Measurements from ENCODE around the gene PCDHB11.
"Not testable (repeated sequence)": the region's sequence is repeated elsewhere in the genome, so short reads cannot be mapped to it uniquely, and the experiment has no call there.

Gene PCDHB11

DNA sequence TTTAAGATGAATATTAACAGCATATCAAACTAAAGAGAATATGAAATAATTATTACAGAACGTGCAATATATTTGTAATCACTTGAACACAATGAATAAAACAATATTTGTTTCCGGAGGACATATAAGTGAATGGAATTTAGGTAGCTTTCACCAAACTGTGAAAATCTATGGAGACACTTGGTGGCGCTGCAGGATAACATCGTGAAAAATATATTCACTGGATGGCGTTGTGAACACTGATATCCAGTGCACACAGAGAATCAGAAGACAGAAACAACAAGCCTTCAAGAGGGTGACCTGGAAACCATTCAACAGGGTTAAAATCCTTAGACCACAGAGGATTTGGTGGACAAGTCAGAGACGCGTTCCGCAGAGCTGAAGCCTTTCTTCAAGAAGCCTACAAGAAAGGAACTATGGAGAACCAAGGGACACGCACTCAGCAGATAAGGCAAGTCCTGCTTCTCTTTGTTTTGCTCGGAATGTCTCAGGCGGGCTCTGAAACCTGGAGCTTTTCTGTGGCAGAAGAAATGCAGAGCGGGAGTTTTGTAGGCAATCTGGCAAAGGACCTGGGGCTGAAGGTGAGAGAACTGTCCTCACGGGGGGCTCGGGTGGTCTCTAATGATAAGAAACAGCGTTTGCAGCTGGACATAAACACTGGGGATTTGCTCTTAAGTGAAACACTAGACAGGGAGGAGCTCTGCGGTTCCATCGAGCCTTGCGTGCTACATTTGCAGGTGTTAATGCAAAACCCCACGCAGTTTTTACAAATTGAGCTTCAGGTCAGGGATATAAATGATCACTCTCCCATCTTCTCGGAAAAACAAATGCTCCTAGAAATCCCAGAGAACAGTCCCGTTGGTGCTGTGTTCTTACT lies at the start of gene PCDHB11:
Gene PCDHB11, plus strand, starts transcription at position 269 of the 877 bp plus-strand sequence. Its CDS starts 148 bp downstream, at position 417.
- no peak within 1 kb of the TSS for H3K4me3 ChIP-seq (replicated peaks; ENCODE audit: low read depth, low read length)
- TF ChIP-seq CTCF (IDR thresholded peaks at IDR 0.05; ENCODE audit: low read length, missing control alignments) = no peak
- DNase-seq (ENCODE audit: low read depth) = no peak

DNA sequence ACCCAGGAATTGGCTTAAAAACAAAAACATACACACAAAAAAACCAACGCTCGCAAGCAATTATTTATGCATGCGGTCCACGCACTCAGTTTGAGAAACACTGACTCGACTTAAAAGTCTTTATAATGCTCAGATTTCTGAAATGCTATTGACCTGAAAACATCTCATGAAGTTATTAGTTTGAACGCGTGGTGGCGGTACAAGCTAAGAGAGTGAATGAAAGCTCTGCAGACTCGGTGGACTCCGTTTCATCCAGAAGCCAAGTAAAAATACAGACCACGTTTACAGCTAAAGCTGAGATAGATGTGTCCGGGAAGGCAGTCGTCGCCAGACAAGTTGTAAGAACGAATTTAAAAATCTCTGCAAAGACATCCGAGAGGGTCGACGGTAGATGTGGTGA lies 49.6 kb upstream of the PCDHB11 start, which contains the start of gene PCDHB6:
Gene PCDHB6, plus strand, starts transcription at position 246 of the 400 bp plus-strand sequence. CDS start 201 bp downstream, outside the sequence.
- peak; percentile 6 for DNase-seq (ENCODE audit: low read depth)
- TF ChIP-seq CTCF (IDR thresholded peaks at IDR 0.05; ENCODE audit: low read length, missing control alignments) = no peak
- no peak within 1 kb of the TSS for H3K4me3 ChIP-seq (replicated peaks; ENCODE audit: low read depth, low read length)

GRCh38 chr5:141150224-141150992 lies 49.0 kb upstream of the PCDHB11 start:
- TF ChIP-seq CTCF (IDR thresholded peaks at IDR 0.05; ENCODE audit: low read length, missing control alignments) = no peak
- H3K4me3 ChIP-seq (replicated peaks; ENCODE audit: low read depth, low read length) = no peak overlapping the region
- no peak for DNase-seq (ENCODE audit: low read depth)

GRCh38 chr5:141150993-141151325 lies 48.5 kb upstream of the PCDHB11 start:
- H3K4me3 ChIP-seq (replicated peaks; ENCODE audit: low read depth, low read length) = no peak overlapping the region
- no peak for DNase-seq (ENCODE audit: low read depth)
- no peak for TF ChIP-seq CTCF (IDR thresholded peaks at IDR 0.05; ENCODE audit: low read length, missing control alignments)

GRCh38 chr5:141151632-141152031 lies 47.8 kb upstream of the PCDHB11 start:
- DNase-seq (ENCODE audit: low read depth); H3K4me3 ChIP-seq (replicated peaks; ENCODE audit: low read depth, low read length): not testable (repeated sequence)

GRCh38 chr5:141152096-141152495 lies 47.3 kb upstream of the PCDHB11 start:
- DNase-seq (ENCODE audit: low read depth) = not testable (repeated sequence)

GRCh38 chr5:141155540-141156374 lies 43.7 kb upstream of the PCDHB11 start:
- DNase-seq (ENCODE audit: low read depth) = no peak
- no peak for TF ChIP-seq CTCF (IDR thresholded peaks at IDR 0.05; ENCODE audit: low read length, missing control alignments)
- no peak overlapping the region for H3K4me3 ChIP-seq (replicated peaks; ENCODE audit: low read depth, low read length)

More at GRCh38 chr5:141152096-141152495, 47.3 kb upstream of the PCDHB11 start:
- not testable (repeated sequence) for H3K4me3 ChIP-seq (replicated peaks; ENCODE audit: low read depth, low read length)

DNA sequence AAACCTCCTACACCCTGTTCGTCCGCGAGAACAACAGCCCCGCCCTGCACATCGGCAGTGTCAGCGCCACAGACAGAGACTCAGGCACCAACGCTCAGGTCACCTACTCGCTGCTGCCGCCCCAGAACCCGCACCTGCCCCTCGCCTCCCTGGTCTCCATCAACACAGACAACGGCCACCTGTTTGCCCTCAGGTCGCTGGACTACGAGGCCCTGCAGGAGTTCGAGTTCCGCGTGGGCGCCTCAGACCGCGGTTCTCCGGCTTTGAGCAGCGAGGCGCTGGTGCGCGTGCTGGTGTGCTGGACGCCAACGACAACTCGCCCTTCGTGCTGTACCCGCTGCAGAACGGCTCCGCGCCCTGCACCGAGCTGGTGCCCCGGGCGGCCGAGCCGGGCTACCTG lies 42.1 kb upstream of the PCDHB11 start:
- DNase-seq (ENCODE audit: low read depth); H3K4me3 ChIP-seq (replicated peaks; ENCODE audit: low read depth, low read length): not testable (repeated sequence)

- not testable (repeated sequence) for DNase-seq (ENCODE audit: low read depth); H3K4me3 ChIP-seq (replicated peaks; ENCODE audit: low read depth, low read length)
These were observed 41.5 kb upstream of the PCDHB11 start for GRCh38 chr5:141157901-141158300.
